ENCODE results near the gene EPHA7.

EPHA7 gene

GRCh38 chr6:93193868-93194267, 225.5 kb downstream of the EPHA7 start:
- DNase-seq (ENCODE audit: low read depth): no peak
- no peak overlapping the region for H3K4me3 ChIP-seq (ENCODE audit: low read depth, low read length)
- TF ChIP-seq, protein P1, sequence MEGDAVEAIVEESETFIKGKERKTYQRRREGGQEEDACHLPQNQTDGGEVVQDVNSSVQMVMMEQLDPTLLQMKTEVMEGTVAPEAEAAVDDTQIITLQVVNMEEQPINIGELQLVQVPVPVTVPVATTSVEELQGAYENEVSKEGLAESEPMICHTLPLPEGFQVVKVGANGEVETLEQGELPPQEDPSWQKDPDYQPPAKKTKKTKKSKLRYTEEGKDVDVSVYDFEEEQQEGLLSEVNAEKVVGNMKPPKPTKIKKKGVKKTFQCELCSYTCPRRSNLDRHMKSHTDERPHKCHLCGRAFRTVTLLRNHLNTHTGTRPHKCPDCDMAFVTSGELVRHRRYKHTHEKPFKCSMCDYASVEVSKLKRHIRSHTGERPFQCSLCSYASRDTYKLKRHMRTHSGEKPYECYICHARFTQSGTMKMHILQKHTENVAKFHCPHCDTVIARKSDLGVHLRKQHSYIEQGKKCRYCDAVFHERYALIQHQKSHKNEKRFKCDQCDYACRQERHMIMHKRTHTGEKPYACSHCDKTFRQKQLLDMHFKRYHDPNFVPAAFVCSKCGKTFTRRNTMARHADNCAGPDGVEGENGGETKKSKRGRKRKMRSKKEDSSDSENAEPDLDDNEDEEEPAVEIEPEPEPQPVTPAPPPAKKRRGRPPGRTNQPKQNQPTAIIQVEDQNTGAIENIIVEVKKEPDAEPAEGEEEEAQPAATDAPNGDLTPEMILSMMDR (IDR thresholded peaks at IDR 0.05; ENCODE audit: low read depth, low read length): no peak
- no peak for TF ChIP-seq MYC (IDR thresholded peaks at IDR 0.05; ENCODE audit: low read depth, low read length)
- TF ChIP-seq MAX (IDR thresholded peaks at IDR 0.05; ENCODE audit: low read depth, low read length): no peak
- TF ChIP-seq POLR2A (IDR thresholded peaks at IDR 0.05; ENCODE audit: extremely low read depth, insufficient read length): no peak

Measured in NB4 (cell line).